Testis (tissue), 3 donors: ENCODE data around the gene TMEM81. TPM values are rescaled to one million over a fixed set of nuclear protein-coding genes. Genes with fewer than 3 reads are reported as not detected.

ENCODE experiments used
- DNase-seq: peaks from one replicate; pipeline ENCODE4 v3.0.0-alpha.2; 2019
- H3K27ac ChIP-seq, 2 donors: fragments of 200-600 bp; sonication (generic); one replicate each; pipeline ENCODE4 v1.5.1; 2019
- H3K27me3 ChIP-seq: fragments of 200-600 bp; sonication (generic); one replicate; pipeline ENCODE4 v1.5.1; 2019
- H3K36me3 ChIP-seq: fragments of 200-600 bp; sonication (generic); one replicate; pipeline ENCODE4 v1.5.1; 2017; ENCODE audit warnings: low read depth; ENCODE audit errors: missing control alignments
- H3K4me1 ChIP-seq: fragments of 200-600 bp; sonication (generic); one replicate; pipeline ENCODE4 v1.5.1; 2019
- H3K4me3 ChIP-seq, 2 donors: fragments of 200-600 bp; sonication (generic); one replicate each; pipeline ENCODE4 v1.5.1; 2017 to 2019
- H3K9me3 ChIP-seq: fragments of 200-600 bp; sonication (generic); one replicate; pipeline ENCODE4 v1.5.1; 2017
- CTCF ChIP-seq, 3 experiments: fragments of 450-650 bp in 2 of 3; fragments of 200-600 bp in 1 of 3; sonication (generic) in 1 of 3; IDR thresholded peaks; one replicate each; pipeline ENCODE4 v1.5.1; 2016 to 2019; ENCODE audit warnings: antibody characterized with exemption in 3 of 3, mild to moderate bottlenecking in 2 of 3, moderate library complexity in 1 of 3
- POLR2A ChIP-seq: fragments of 450-650 bp; IDR thresholded peaks from one replicate; pipeline ENCODE4 v1.6.1; 2017; ENCODE audit warnings: antibody characterized with exemption, mild to moderate bottlenecking, moderate library complexity
- WGBS, 2 donors: methylation state at CpG; one replicate each; pipeline ENCODE4 v1.1.5; 2018; 5-methylcytosine and 5-hydroxymethylcytosine counted together
- intact Hi-C: fragments of 100-400 bp; cut with DNase I; formaldehyde crosslinking; loops from one replicate; pipeline ENCODE4 v1.15.1; 2023; ENCODE audit warnings: low total_unique reads
- polyA plus RNA-seq: library from polyadenylated mRNA; stranded (reverse); fragments of 350-450 nt; fragmentation: Illumina TruSeq; extraction: RNeasy Lipid Tissue Mini Kit (QIAGEN cat#74804); gene quantifications from one replicate; pipeline ENCODE4 v1.2.3, GENCODE V29; 2014; ENCODE audit warnings: low read depth, low replicate concordance; ENCODE audit not compliant: insufficient read depth
- total RNA-seq, 2 donors: library from RNA; depleted of rRNA; stranded (reverse); fragments of >200 nt; gene quantifications; one replicate each; pipeline ENCODE4 v1.2.3, GENCODE V29; 2016

Gene TMEM81
- total and polyA plus RNA-seq, 3 donors from 2014 or later = 5.7 to 6.8 (median 5.9) TPM

- Histone ChIP-seq H3K36me3 (no peaks in the 10 kb centered on the region), H3K27me3 (no peaks in the 10 kb centered on the region), H3K9me3 (no peaks in the 10 kb centered on the region), H3K4me1 (peaks cover 13% of the 10 kb centered on the region), H3K27ac (no peak overlapping the region), H3K4me3 (no peak overlapping the region)
- WGBS, 2 donors = 95 to 100% methylated on average over 4 to 7 of the region's 7 CpGs
- TF ChIP-seq CTCF (IDR thresholded peaks at IDR 0.05) (no peak), POLR2A (no peak)
- DNase-seq = no peak
- intact Hi-C loops = no loop called here
Observed at GRCh38 chr1:205074513-205074912, 9.7 kb downstream of the TMEM81 start.

- H3K27me3 ChIP-seq = no peaks in the 10 kb centered on the region
- no peak overlapping the region for H3K4me3 ChIP-seq
- TF ChIP-seq CTCF (IDR thresholded peaks at IDR 0.05) (no peak), POLR2A (no peak)
- 95 to 99% methylated on average over 3 to 11 of the region's 11 CpGs for whole genome bisulfite sequencing, 2 donors
- peaks cover 13% of the 10 kb centered on the region for H3K4me1 ChIP-seq
- no peak overlapping the region for H3K27ac ChIP-seq
- H3K9me3 ChIP-seq = no peaks in the 10 kb centered on the region
- no peaks in the 10 kb centered on the region for H3K36me3 ChIP-seq
- intact Hi-C loops = no loop called here
- no peak for DNase-seq
Observed at GRCh38 chr1:205074084-205074483, 10.2 kb downstream of the TMEM81 start.

- DNase-seq = no peak
- peaks cover 13% of the 10 kb centered on the region for H3K4me1 ChIP-seq
- H3K27me3 ChIP-seq = no peaks in the 10 kb centered on the region
- whole genome bisulfite sequencing, 2 donors = 87 to 100% methylated on average over 2 to 12 of the region's 12 CpGs
- no peak overlapping the region for H3K4me3 ChIP-seq
- TF ChIP-seq CTCF (IDR thresholded peaks at IDR 0.05) (no peak), POLR2A (no peak)
- H3K9me3 ChIP-seq = no peaks in the 10 kb centered on the region
- no peak overlapping the region for H3K27ac ChIP-seq
- intact Hi-C loops = no loop called here
- H3K36me3 ChIP-seq = no peaks in the 10 kb centered on the region
Observed at GRCh38 chr1:205073511-205073910, 10.7 kb downstream of the TMEM81 start.

GRCh38 chr1:205072881-205073280, 11.4 kb downstream of the TMEM81 start:
- 89 to 90% methylated on average over 6 to 8 of the region's 8 CpGs for WGBS, 2 donors
- Histone ChIP-seq H3K4me3 (no peak overlapping the region), H3K27ac (no peak overlapping the region), H3K9me3 (no peaks in the 10 kb centered on the region), H3K4me1 (peaks cover 13% of the 10 kb centered on the region), H3K36me3 (no peaks in the 10 kb centered on the region), H3K27me3 (no peaks in the 10 kb centered on the region)
- intact Hi-C loops = no loop called here
- TF ChIP-seq CTCF (IDR thresholded peaks at IDR 0.05) (no peak), POLR2A (no peak)
- DNase-seq = no peak

- 90 to 91% methylated on average over 9 of the region's 9 CpGs for WGBS, 2 donors
- no peak overlapping the region for H3K27ac ChIP-seq
- H3K36me3 ChIP-seq = no peaks in the 10 kb centered on the region
- no peaks in the 10 kb centered on the region for H3K27me3 ChIP-seq
- peaks cover 12% of the 10 kb centered on the region for H3K4me1 ChIP-seq
- H3K4me3 ChIP-seq = no peak overlapping the region
- no peak for TF ChIP-seq POLR2A
- no peak for TF ChIP-seq CTCF (IDR thresholded peaks at IDR 0.05)
- H3K9me3 ChIP-seq = no peaks in the 10 kb centered on the region
- intact Hi-C loops = no loop called here
- no peak for DNase-seq
Observed at GRCh38 chr1:205072286-205072685, 12.0 kb downstream of the TMEM81 start.
